ENCODE data around the gene RNF19B.

RNF19B gene

DNA sequence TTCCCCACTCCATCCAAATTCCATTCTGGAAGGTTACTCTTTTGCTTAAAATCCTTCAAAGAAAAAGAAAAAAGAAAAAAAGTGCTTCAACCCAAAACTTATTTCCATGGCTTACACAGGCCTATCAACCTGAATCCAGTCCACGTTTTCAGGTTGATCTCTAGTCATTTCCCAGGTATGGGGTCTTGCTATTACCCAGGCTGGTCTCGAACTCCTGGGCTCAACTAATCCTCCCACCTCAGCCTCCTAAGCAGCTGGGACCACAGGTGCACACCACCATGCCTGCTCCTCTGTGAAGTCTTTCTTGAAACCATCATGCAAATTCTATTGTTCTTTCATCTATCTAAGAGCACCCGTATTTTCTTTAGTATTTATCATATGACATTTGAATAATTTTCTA, 7.6 kb downstream of the RNF19B start:
- no peak overlapping the region for H2BK5ac ChIP-seq (ENCODE audit: low read depth, low read length, poor library complexity, severe bottlenecking)
- H3K9me3 ChIP-seq (ENCODE audit: control insufficient read depth, low read length) = no peaks in the 10 kb centered on the region
- no peak overlapping the region for H3K27ac ChIP-seq (ENCODE audit: low read length, poor library complexity, severe bottlenecking)
- no peak overlapping the region for H3K14ac ChIP-seq (ENCODE audit: low read length in 2 of 2)
- H2BK12ac ChIP-seq (ENCODE audit: low read length in 2 of 2) = no peak overlapping the region
- H4K91ac ChIP-seq (ENCODE audit: low read length) = no peak overlapping the region
- no peaks in the 10 kb centered on the region for H3K36me3 ChIP-seq (ENCODE audit: control insufficient read depth in 1 of 2, insufficient read depth in 2 of 2, low read depth in 1 of 2, low read length in 2 of 2)
- H3K18ac ChIP-seq (ENCODE audit: low read depth in 1 of 2, low read length in 2 of 2) = no peak overlapping the region
- no peak overlapping the region for H2BK15ac ChIP-seq (ENCODE audit: low read depth, poor library complexity, severe bottlenecking)
- 75% methylated on average over 2 of the region's 3 CpGs for WGBS
- no peak for DNase-seq
- H3K23ac ChIP-seq (ENCODE audit: low read length in 2 of 2) = no peak overlapping the region
- no peak overlapping the region for H3K4me2 ChIP-seq (ENCODE audit: low read length, poor library complexity, severe bottlenecking)
- H2BK120ac ChIP-seq (ENCODE audit: low read depth, low read length) = no peak overlapping the region
- no peak overlapping the region for H2AFZ ChIP-seq (ENCODE audit: low read depth, low read length)
- no peak overlapping the region for H3K4me3 ChIP-seq (ENCODE audit: insufficient read depth in 1 of 2, low read depth in 1 of 2, low read length in 2 of 2)
- peaks cover 6% of the 10 kb centered on the region for H3K4me1 ChIP-seq (ENCODE audit: control insufficient read depth, insufficient read depth, low read depth, low read length)
- H3K4ac ChIP-seq (ENCODE audit: low read depth in 1 of 2, low read length in 2 of 2) = no peak overlapping the region
- H3K9ac ChIP-seq (ENCODE audit: low read length) = no peak overlapping the region
- H4K8ac ChIP-seq (ENCODE audit: low read length) = no peak overlapping the region
- no peak overlapping the region for H2AK5ac ChIP-seq (ENCODE audit: low read length, severe bottlenecking)
- peaks cover 0 to 3% of the 10 kb centered on the region in 2 experiments for H3K27me3 ChIP-seq (ENCODE audit: control insufficient read depth in 1 of 2, insufficient read depth in 1 of 2, low read length in 2 of 2)
- peaks cover 19% of the 10 kb centered on the region for H3K79me1 ChIP-seq (replicated peaks; ENCODE audit: low read length, poor library complexity, severe bottlenecking)

DNA sequence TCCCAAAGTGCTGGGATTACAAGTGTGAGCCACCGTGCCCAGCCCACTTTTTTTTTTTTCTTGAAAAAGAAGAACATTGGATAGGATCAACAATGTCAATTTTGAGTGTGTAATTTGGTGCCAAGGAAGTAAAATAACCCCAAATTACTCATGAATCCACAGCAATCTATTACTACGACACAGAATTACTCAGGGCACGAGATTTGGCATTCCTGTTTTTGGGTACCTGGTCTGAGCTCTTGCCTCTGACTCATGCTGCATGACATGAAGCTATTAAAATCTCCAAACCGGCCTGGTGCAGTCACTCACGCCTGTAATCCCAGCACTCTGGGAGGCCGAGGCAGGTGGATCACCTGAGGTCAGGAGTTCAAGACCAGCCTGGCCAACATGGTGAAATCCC, 10.4 kb downstream of the RNF19B start:
- Histone ChIP-seq H4K8ac (ENCODE audit: low read length) (no peak overlapping the region), H3K23ac (ENCODE audit: low read length in 2 of 2) (no peak overlapping the region), H4K91ac (ENCODE audit: low read length) (no peak overlapping the region), H3K4me3 (ENCODE audit: insufficient read depth in 1 of 2, low read depth in 1 of 2, low read length in 2 of 2) (no peak overlapping the region), H3K27ac (ENCODE audit: low read length, poor library complexity, severe bottlenecking) (no peak overlapping the region), H3K4ac (ENCODE audit: low read depth in 1 of 2, low read length in 2 of 2) (no peak overlapping the region), H3K4me2 (ENCODE audit: low read length, poor library complexity, severe bottlenecking) (no peak overlapping the region), H2AFZ (ENCODE audit: low read depth, low read length) (no peak overlapping the region), H3K4me1 (ENCODE audit: control insufficient read depth, insufficient read depth, low read depth, low read length) (peaks cover 6% of the 10 kb centered on the region), H3K27me3 (ENCODE audit: control insufficient read depth in 1 of 2, insufficient read depth in 1 of 2, low read length in 2 of 2) (peaks cover 0 to 3% of the 10 kb centered on the region in 2 experiments), H3K79me1 (replicated peaks; ENCODE audit: low read length, poor library complexity, severe bottlenecking) (peaks cover 23% of the 10 kb centered on the region), H3K14ac (ENCODE audit: low read length in 2 of 2) (no peak overlapping the region), H2BK15ac (ENCODE audit: low read depth, poor library complexity, severe bottlenecking) (no peak overlapping the region), H3K9me3 (ENCODE audit: control insufficient read depth, low read length) (no peaks in the 10 kb centered on the region), H3K36me3 (ENCODE audit: control insufficient read depth in 1 of 2, insufficient read depth in 2 of 2, low read depth in 1 of 2, low read length in 2 of 2) (no peaks in the 10 kb centered on the region), H2BK120ac (ENCODE audit: low read depth, low read length) (no peak overlapping the region), H2AK5ac (ENCODE audit: low read length, severe bottlenecking) (no peak overlapping the region), H2BK12ac (ENCODE audit: low read length in 2 of 2) (no peak overlapping the region), H2BK5ac (ENCODE audit: low read depth, low read length, poor library complexity, severe bottlenecking) (no peak overlapping the region), H3K18ac (ENCODE audit: low read depth in 1 of 2, low read length in 2 of 2) (no peak overlapping the region), H3K9ac (ENCODE audit: low read length) (no peak overlapping the region)
- no peak for DNase-seq
- WGBS = 93% methylated on average over 6 of the region's 6 CpGs

DNA sequence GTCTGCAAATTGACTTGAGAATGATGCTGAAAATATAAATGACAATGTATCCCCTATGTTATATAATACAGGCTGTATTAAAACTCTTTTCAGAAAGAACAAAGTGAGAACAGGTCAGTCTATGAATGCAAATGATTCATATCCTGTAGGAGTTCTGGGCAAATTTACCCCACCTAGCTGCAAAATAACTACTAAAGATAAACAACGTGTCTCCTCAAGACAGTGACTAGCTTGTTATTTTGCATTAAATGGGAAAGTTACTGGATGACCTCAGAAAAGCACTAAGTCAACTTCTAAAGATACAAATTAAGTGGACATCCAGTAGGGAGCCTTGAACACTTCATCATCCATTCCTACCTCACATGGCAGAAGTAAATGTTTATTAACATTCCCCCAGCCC, 11.1 kb downstream of the RNF19B start:
- peak; percentile 68 for DNase-seq
- Histone ChIP-seq H2BK12ac (ENCODE audit: low read length in 2 of 2) (no peak overlapping the region), H3K9me3 (ENCODE audit: control insufficient read depth, low read length) (no peaks in the 10 kb centered on the region), H3K4ac (ENCODE audit: low read depth in 1 of 2, low read length in 2 of 2) (no peak overlapping the region), H3K9ac (ENCODE audit: low read length) (no peak overlapping the region), H3K4me2 (ENCODE audit: low read length, poor library complexity, severe bottlenecking) (no peak overlapping the region), H3K27me3 (ENCODE audit: control insufficient read depth in 1 of 2, insufficient read depth in 1 of 2, low read length in 2 of 2) (no peaks in the 10 kb centered on the region), H3K18ac (ENCODE audit: low read depth in 1 of 2, low read length in 2 of 2) (no peak overlapping the region), H2BK5ac (ENCODE audit: low read depth, low read length, poor library complexity, severe bottlenecking) (no peak overlapping the region), H3K27ac (ENCODE audit: low read length, poor library complexity, severe bottlenecking) (no peak overlapping the region), H4K91ac (ENCODE audit: low read length) (no peak overlapping the region), H2BK15ac (ENCODE audit: low read depth, poor library complexity, severe bottlenecking) (no peak overlapping the region), H3K36me3 (ENCODE audit: control insufficient read depth in 1 of 2, insufficient read depth in 2 of 2, low read depth in 1 of 2, low read length in 2 of 2) (no peaks in the 10 kb centered on the region), H3K23ac (ENCODE audit: low read length in 2 of 2) (no peak overlapping the region), H2BK120ac (ENCODE audit: low read depth, low read length) (no peak overlapping the region), H3K79me1 (replicated peaks; ENCODE audit: low read length, poor library complexity, severe bottlenecking) (peaks cover 23% of the 10 kb centered on the region), H4K8ac (ENCODE audit: low read length) (no peak overlapping the region), H2AFZ (ENCODE audit: low read depth, low read length) (no peak overlapping the region), H3K4me3 (ENCODE audit: insufficient read depth in 1 of 2, low read depth in 1 of 2, low read length in 2 of 2) (no peak overlapping the region), H3K4me1 (ENCODE audit: control insufficient read depth, insufficient read depth, low read depth, low read length) (peaks cover 6% of the 10 kb centered on the region), H2AK5ac (ENCODE audit: low read length, severe bottlenecking) (no peak overlapping the region), H3K14ac (ENCODE audit: low read length in 2 of 2) (no peak overlapping the region)
- WGBS = no CpG with 5 or more reads among the region's 1 CpG

DNA sequence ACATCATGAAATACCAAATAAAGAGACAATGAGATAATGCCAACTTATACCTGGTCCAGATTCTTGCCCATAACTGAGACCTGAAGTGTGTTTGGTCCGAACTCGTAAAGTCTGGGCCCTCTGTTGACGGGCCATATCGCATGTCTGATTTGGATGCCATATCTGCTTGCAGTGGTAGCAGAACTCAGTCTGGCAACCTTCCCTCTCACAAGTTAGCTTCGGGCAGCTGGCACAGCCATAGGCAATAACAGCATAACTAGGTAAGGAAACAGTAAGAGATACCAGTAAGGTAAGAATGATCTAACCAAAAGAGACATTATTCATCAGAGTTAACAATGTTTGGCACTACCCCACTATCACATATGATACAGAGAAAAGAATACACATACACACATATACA, 15.1 kb downstream of the RNF19B start:
- H3K36me3 ChIP-seq (ENCODE audit: control insufficient read depth in 1 of 2, insufficient read depth in 2 of 2, low read depth in 1 of 2, low read length in 2 of 2) = peaks cover 3 to 33% of the 10 kb centered on the region in 2 experiments
- H2AK5ac ChIP-seq (ENCODE audit: low read length, severe bottlenecking) = no peak overlapping the region
- H4K91ac ChIP-seq (ENCODE audit: low read length) = no peak overlapping the region
- H3K79me1 ChIP-seq (replicated peaks; ENCODE audit: low read length, poor library complexity, severe bottlenecking) = peaks cover 13% of the 10 kb centered on the region
- no peak overlapping the region for H3K4ac ChIP-seq (ENCODE audit: low read depth in 1 of 2, low read length in 2 of 2)
- H3K14ac ChIP-seq (ENCODE audit: low read length in 2 of 2) = no peak overlapping the region
- no peak overlapping the region for H3K9ac ChIP-seq (ENCODE audit: low read length)
- H2BK5ac ChIP-seq (ENCODE audit: low read depth, low read length, poor library complexity, severe bottlenecking) = no peak overlapping the region
- no peak overlapping the region for H3K27ac ChIP-seq (ENCODE audit: low read length, poor library complexity, severe bottlenecking)
- no peak for DNase-seq
- no peak overlapping the region for H3K23ac ChIP-seq (ENCODE audit: low read length in 2 of 2)
- H2BK120ac ChIP-seq (ENCODE audit: low read depth, low read length) = no peak overlapping the region
- H3K18ac ChIP-seq (ENCODE audit: low read depth in 1 of 2, low read length in 2 of 2) = no peak overlapping the region
- no peak overlapping the region for H3K4me3 ChIP-seq (ENCODE audit: insufficient read depth in 1 of 2, low read depth in 1 of 2, low read length in 2 of 2)
- no peak overlapping the region for H2BK15ac ChIP-seq (ENCODE audit: low read depth, poor library complexity, severe bottlenecking)
- over 99% methylated on average over 5 of the region's 5 CpGs for WGBS
- no peak overlapping the region for H2AFZ ChIP-seq (ENCODE audit: low read depth, low read length)
- H4K8ac ChIP-seq (ENCODE audit: low read length) = no peak overlapping the region
- no peak overlapping the region for H3K4me2 ChIP-seq (ENCODE audit: low read length, poor library complexity, severe bottlenecking)
- no peaks in the 10 kb centered on the region for H3K27me3 ChIP-seq (ENCODE audit: control insufficient read depth in 1 of 2, insufficient read depth in 1 of 2, low read length in 2 of 2)
- peaks cover 4% of the 10 kb centered on the region for H3K4me1 ChIP-seq (ENCODE audit: control insufficient read depth, insufficient read depth, low read depth, low read length)
- peak overlapping the region in 1 of 2 experiments; percentile 77 for H2BK12ac ChIP-seq (ENCODE audit: low read length in 2 of 2)
- no peaks in the 10 kb centered on the region for H3K9me3 ChIP-seq (ENCODE audit: control insufficient read depth, low read length)

Data from mesenchymal stem cell (in vitro differentiated cells and primary cell).